ENCODE data around the gene KCTD10. TPM values are rescaled to one million over a fixed set of nuclear protein-coding genes. Genes with fewer than 3 reads are reported as not detected.
A peak's percentile ranks its signal among the peaks of the same experiment; 100 is the strongest.

KCTD10 gene
- total and polyA plus RNA-seq, 2 experiments from 2014 or later: 64.5 to 102 TPM

- Histone ChIP-seq H3K4me3 (no peak overlapping the region), H3K4me1 (ENCODE audit: low read depth) (peaks cover 24% of the 10 kb centered on the region), H3K27me3 (no peaks in the 10 kb centered on the region), H3K9me3 (ENCODE audit: low read depth) (no peaks in the 10 kb centered on the region), H3K36me3 (peaks cover 44% of the 10 kb centered on the region), H3K27ac (peak overlapping the region; percentile 91)
- DNase-seq (ENCODE audit: low read depth in 1 of 2, low spot score in 1 of 2): no peak
- no peak for TF ChIP-seq CTCF (IDR thresholded peaks at IDR 0.05; ENCODE audit: low read depth, low read length)
Measured at GRCh38 chr12:109450980-109451379, 26.1 kb downstream of the KCTD10 start.

GRCh38 chr12:109449845-109450532, 27.1 kb downstream of the KCTD10 start:
- H3K27ac ChIP-seq: peak overlapping the region; percentile 91
- no peak overlapping the region for H3K4me3 ChIP-seq
- H3K27me3 ChIP-seq: no peaks in the 10 kb centered on the region
- no peak for TF ChIP-seq CTCF (IDR thresholded peaks at IDR 0.05; ENCODE audit: low read depth, low read length)
- DNase-seq (ENCODE audit: low read depth in 1 of 2, low spot score in 1 of 2): no peak
- H3K4me1 ChIP-seq (ENCODE audit: low read depth): peaks cover 24% of the 10 kb centered on the region
- H3K9me3 ChIP-seq (ENCODE audit: low read depth): no peaks in the 10 kb centered on the region
- peaks cover 37% of the 10 kb centered on the region for H3K36me3 ChIP-seq

GRCh38 chr12:109448707-109449390, 28.3 kb downstream of the KCTD10 start:
- H3K4me3 ChIP-seq: no peak overlapping the region
- TF ChIP-seq CTCF (IDR thresholded peaks at IDR 0.05; ENCODE audit: low read depth, low read length): no peak
- H3K36me3 ChIP-seq: peaks cover 25% of the 10 kb centered on the region

GRCh38 chr12:109448272-109448671, 28.8 kb downstream of the KCTD10 start:
- Histone ChIP-seq H3K4me1 (ENCODE audit: low read depth) (peaks cover 34% of the 10 kb centered on the region), H3K36me3 (peaks cover 21% of the 10 kb centered on the region), H3K27me3 (no peaks in the 10 kb centered on the region), H3K9me3 (ENCODE audit: low read depth) (no peaks in the 10 kb centered on the region), H3K27ac (peak overlapping the region; percentile 86), H3K4me3 (no peak overlapping the region)
- TF ChIP-seq CTCF (IDR thresholded peaks at IDR 0.05; ENCODE audit: low read depth, low read length): no peak
- DNase-seq (ENCODE audit: low read depth in 1 of 2, low spot score in 1 of 2): no peak

More at GRCh38 chr12:109448707-109449390, 28.3 kb downstream of the KCTD10 start:
- DNase-seq (ENCODE audit: low read depth in 1 of 2, low spot score in 1 of 2): no peak
- H3K4me1 ChIP-seq (ENCODE audit: low read depth): peaks cover 29% of the 10 kb centered on the region
- H3K9me3 ChIP-seq (ENCODE audit: low read depth): no peaks in the 10 kb centered on the region
- peak overlapping the region; percentile 86 for H3K27ac ChIP-seq
- H3K27me3 ChIP-seq: no peaks in the 10 kb centered on the region

GRCh38 chr12:109447482-109447881, 29.6 kb downstream of the KCTD10 start:
- Histone ChIP-seq H3K36me3 (peaks cover 16% of the 10 kb centered on the region), H3K9me3 (ENCODE audit: low read depth) (no peaks in the 10 kb centered on the region), H3K4me3 (no peak overlapping the region)

More at GRCh38 chr12:109447482-109447881, 29.6 kb downstream of the KCTD10 start:
- no peak for TF ChIP-seq CTCF (IDR thresholded peaks at IDR 0.05; ENCODE audit: low read depth, low read length)
- DNase-seq (ENCODE audit: low read depth in 1 of 2, low spot score in 1 of 2): no peak
- peak overlapping the region; percentile 86 for H3K27ac ChIP-seq
- peaks cover 34% of the 10 kb centered on the region for H3K4me1 ChIP-seq (ENCODE audit: low read depth)
- no peaks in the 10 kb centered on the region for H3K27me3 ChIP-seq
